Mucosa of descending colon (tissue), 3 donors: Measurements from ENCODE around the gene CEP290. TPM values are rescaled to one million over a fixed set of nuclear protein-coding genes. Genes with fewer than 3 reads are reported as not detected.

ENCODE experiments used
- ATAC-seq: fragments of 200-7000 bp; cut with Tn5 transposase; one replicate; pipeline ENCODE4 v1.9.1; 2020; ENCODE audit warnings: mild to moderate bottlenecking, moderate library complexity
- DNase-seq, 3 donors: peaks; one replicate each; pipeline ENCODE4 v3.0.0-alpha.2; 2020
- H3K36me3 ChIP-seq: fragments of 200-600 bp; one replicate; pipeline ENCODE4 v1.8.0; 2021; ENCODE audit warnings: low read depth, mild to moderate bottlenecking
- H3K4me1 ChIP-seq: fragments of 200-600 bp; one replicate; pipeline ENCODE4 v1.8.0; 2021; ENCODE audit warnings: low read depth, mild to moderate bottlenecking
- H3K4me3 ChIP-seq: fragments of 200-600 bp; one replicate; pipeline ENCODE4 v1.8.0; 2021; ENCODE audit warnings: mild to moderate bottlenecking
- H3K9me3 ChIP-seq: fragments of 200-600 bp; one replicate; pipeline ENCODE4 v1.8.0; 2021; ENCODE audit warnings: mild to moderate bottlenecking
- intact Hi-C, 2 donors: fragments of 100-400 bp; cut with DNase I in 1 of 2; cut with micrococcal nuclease in 1 of 2; formaldehyde crosslinking; loops; one replicate each; pipeline versions ENCODE4 v1.11.0 to v1.11.1; 2022; cut with DNase I, micrococcal nuclease
- total RNA-seq, 3 donors: library from RNA; stranded (reverse); fragmentation: NEBNext Ultra II Directional in 2 of 3; extraction: Animal tissue kit (Norgen Biotek cat#: 25700) in 2 of 3; gene quantifications; one replicate each; pipeline versions ENCODE4 v1.2.1 to v1.2.4, GENCODE V29; 2021 to 2023
- TF ChIP-seq, protein P1 (sequence below): fragments of 200-600 bp; IDR thresholded peaks from one replicate; pipeline ENCODE4 v1.8.0; 2022; ENCODE audit warnings: antibody characterized with exemption, mild to moderate bottlenecking
- donor health status: DM: no; HTN: no; CAD: no; lungs with moderate emphysema.
- donor health status: DM: no; HTN: no; CAD: no.
- donor health status: DM: no; HTN: yes; CAD: no.

CEP290 gene
- total RNA-seq, 3 donors from 2014 or later = 6.8 to 13.0 (median 12.1) TPM

DNA sequence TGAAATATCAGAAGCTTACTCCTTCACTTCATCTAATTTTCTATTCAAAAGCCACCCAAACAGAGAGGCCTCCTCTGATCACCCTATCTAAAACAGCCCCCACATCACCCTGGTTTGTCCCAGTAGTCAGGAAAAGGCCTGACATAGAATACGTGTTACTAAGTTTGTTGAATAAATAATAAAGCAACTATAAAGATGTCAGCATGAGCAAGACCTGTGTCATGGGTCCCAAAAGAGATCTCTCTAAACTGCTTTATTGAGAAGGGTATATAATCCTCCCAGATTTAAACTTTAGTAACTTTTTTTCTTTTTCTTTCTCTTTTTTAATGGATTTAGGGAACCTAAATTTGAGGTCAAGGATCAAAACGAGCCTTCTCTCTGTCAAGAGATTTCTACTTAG is 85.3 kb downstream of the CEP290 start:
- no peaks in the 10 kb centered on the region for H3K36me3 ChIP-seq
- DNase-seq (no peak), ATAC-seq (no peak)

GRCh38 chr12:88052686-88053085 is 89.2 kb downstream of the CEP290 start:
- ATAC-seq = peak; percentile 62

More for the DNA sequence above, 85.3 kb downstream of the CEP290 start:
- no peak overlapping the region for H3K4me3 ChIP-seq
- intact Hi-C loops = no loop called here
- TF ChIP-seq, protein P1, sequence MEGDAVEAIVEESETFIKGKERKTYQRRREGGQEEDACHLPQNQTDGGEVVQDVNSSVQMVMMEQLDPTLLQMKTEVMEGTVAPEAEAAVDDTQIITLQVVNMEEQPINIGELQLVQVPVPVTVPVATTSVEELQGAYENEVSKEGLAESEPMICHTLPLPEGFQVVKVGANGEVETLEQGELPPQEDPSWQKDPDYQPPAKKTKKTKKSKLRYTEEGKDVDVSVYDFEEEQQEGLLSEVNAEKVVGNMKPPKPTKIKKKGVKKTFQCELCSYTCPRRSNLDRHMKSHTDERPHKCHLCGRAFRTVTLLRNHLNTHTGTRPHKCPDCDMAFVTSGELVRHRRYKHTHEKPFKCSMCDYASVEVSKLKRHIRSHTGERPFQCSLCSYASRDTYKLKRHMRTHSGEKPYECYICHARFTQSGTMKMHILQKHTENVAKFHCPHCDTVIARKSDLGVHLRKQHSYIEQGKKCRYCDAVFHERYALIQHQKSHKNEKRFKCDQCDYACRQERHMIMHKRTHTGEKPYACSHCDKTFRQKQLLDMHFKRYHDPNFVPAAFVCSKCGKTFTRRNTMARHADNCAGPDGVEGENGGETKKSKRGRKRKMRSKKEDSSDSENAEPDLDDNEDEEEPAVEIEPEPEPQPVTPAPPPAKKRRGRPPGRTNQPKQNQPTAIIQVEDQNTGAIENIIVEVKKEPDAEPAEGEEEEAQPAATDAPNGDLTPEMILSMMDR = no peak
- no peaks in the 10 kb centered on the region for H3K9me3 ChIP-seq
- no peaks in the 10 kb centered on the region for H3K4me1 ChIP-seq

DNA sequence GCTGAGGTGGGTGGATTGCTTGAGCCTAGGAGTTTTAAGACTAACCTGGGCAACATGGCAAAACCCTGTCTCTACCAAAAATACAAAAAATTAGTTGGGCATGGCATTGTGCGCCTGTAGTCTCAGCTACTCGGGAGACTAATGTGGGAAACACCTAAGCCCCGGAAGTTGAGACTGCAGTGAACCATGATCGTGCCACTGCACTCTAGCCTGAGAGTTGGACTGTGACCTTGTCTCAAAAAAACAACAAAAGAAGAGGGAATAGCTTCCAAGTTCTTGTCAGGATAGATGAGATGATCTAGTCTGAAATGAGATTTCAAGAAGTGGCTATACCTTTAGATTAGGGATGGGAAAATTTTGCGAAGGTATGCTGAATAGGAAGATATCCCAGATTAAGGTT is 97.9 kb downstream of the CEP290 start:
- H3K36me3 ChIP-seq = no peaks in the 10 kb centered on the region
- TF ChIP-seq, protein P1 = no peak
- H3K4me1 ChIP-seq = no peaks in the 10 kb centered on the region
- DNase-seq (no peak), ATAC-seq (no peak)
- no peak overlapping the region for H3K4me3 ChIP-seq
- intact Hi-C loops = no loop called here
- H3K9me3 ChIP-seq = no peaks in the 10 kb centered on the region

More at GRCh38 chr12:88052686-88053085, 89.2 kb downstream of the CEP290 start:
- no peaks in the 10 kb centered on the region for H3K9me3 ChIP-seq
- TF ChIP-seq, protein P1 = no peak
- H3K36me3 ChIP-seq = no peaks in the 10 kb centered on the region
- intact Hi-C loops = no loop called here
- peak in 1 of 3 donors; percentile 35 for DNase-seq
- no peak overlapping the region for H3K4me3 ChIP-seq
- H3K4me1 ChIP-seq = no peaks in the 10 kb centered on the region

- no peak for ATAC-seq
- H3K4me3 ChIP-seq = no peak overlapping the region
- intact Hi-C loops = no loop called here
- H3K9me3 ChIP-seq = no peaks in the 10 kb centered on the region
- no peak for DNase-seq
- no peaks in the 10 kb centered on the region for H3K36me3 ChIP-seq
- TF ChIP-seq, protein P1 = no peak
- H3K4me1 ChIP-seq = peaks cover 16% of the 10 kb centered on the region
Observed at GRCh38 chr12:88037770-88038169, 104.1 kb downstream of the CEP290 start.

GRCh38 chr12:88036353-88036965 is 105.4 kb downstream of the CEP290 start:
- peak in 1 of 3 donors; percentile 8 for DNase-seq
- peaks cover 16% of the 10 kb centered on the region for H3K4me1 ChIP-seq

More at GRCh38 chr12:88036353-88036965, 105.4 kb downstream of the CEP290 start:
- TF ChIP-seq, protein P1 = no peak
- intact Hi-C loops = no loop called here
- Histone ChIP-seq H3K4me3 (no peak overlapping the region), H3K36me3 (no peaks in the 10 kb centered on the region), H3K9me3 (no peaks in the 10 kb centered on the region)
- ATAC-seq = no peak
